HG03066 (cell line): ENCODE data around the gene OR2B6.
"Not testable (repeated sequence)": the region's sequence is repeated elsewhere in the genome, so short reads cannot be mapped to it uniquely, and the experiment has no call there.

Source experiments
- ATAC-seq: cut with Tn5 transposase; IDR thresholded peaks from one replicate; pipeline ENCODE4 v1.9.1; 2021; ENCODE audit warnings: low read depth; ENCODE audit not compliant: unreplicated experiment

The OR2B6 gene

GRCh38 chr6:27956941-27957340 lies at the start of gene OR2B6:
TSS of gene OR2B6 (plus strand) at chr6:27957241. CDS start at chr6:27957241, 0 bp downstream.
- no peak for ATAC-seq

- no peak for ATAC-seq
Observed at GRCh38 chr6:27908017-27908416, 49.0 kb upstream of the OR2B6 start.

- no peak for ATAC-seq
Observed at GRCh38 chr6:27911956-27912446, 45.0 kb upstream of the OR2B6 start, which contains the start of gene OR2B2. TSS of gene OR2B2 (minus strand) at chr6:27912396. CDS start at chr6:27912319, 77 bp downstream.

- ATAC-seq: no peak
Observed at GRCh38 chr6:27922949-27923348, 34.1 kb upstream of the OR2B6 start.

GRCh38 chr6:27924179-27924578 lies 32.9 kb upstream of the OR2B6 start:
- ATAC-seq: no peak

- ATAC-seq: not testable (repeated sequence)
Observed at GRCh38 chr6:27928041-27928440, 29.0 kb upstream of the OR2B6 start.

- ATAC-seq: not testable (repeated sequence)
Observed at GRCh38 chr6:27929930-27930329, 27.1 kb upstream of the OR2B6 start.

- no peak for ATAC-seq
Observed at GRCh38 chr6:27931209-27931608, 25.8 kb upstream of the OR2B6 start.

- no peak for ATAC-seq
Observed at GRCh38 chr6:27940766-27941165, 16.3 kb upstream of the OR2B6 start.

GRCh38 chr6:27943072-27943471 lies 14.0 kb upstream of the OR2B6 start:
- ATAC-seq: not testable (repeated sequence)

- no peak for ATAC-seq
Observed at GRCh38 chr6:27948237-27948636, 8.8 kb upstream of the OR2B6 start.

GRCh38 chr6:27951040-27951439 lies 6.0 kb upstream of the OR2B6 start:
- no peak for ATAC-seq

GRCh38 chr6:27957516-27957915 lies 475 bp downstream of the OR2B6 start:
- no peak for ATAC-seq

GRCh38 chr6:27962506-27962905 lies 5.5 kb downstream of the OR2B6 start:
- no peak for ATAC-seq

- no peak for ATAC-seq
Observed at GRCh38 chr6:27966044-27966443, 9.0 kb downstream of the OR2B6 start.

GRCh38 chr6:27966816-27967426 lies 9.9 kb downstream of the OR2B6 start:
- no peak for ATAC-seq

- no peak for ATAC-seq
Observed at GRCh38 chr6:27970444-27970843, 13.4 kb downstream of the OR2B6 start.

- no peak for ATAC-seq
Observed at GRCh38 chr6:27972750-27973149, 15.7 kb downstream of the OR2B6 start.

- no peak for ATAC-seq
Observed at GRCh38 chr6:27977387-27977786, 20.3 kb downstream of the OR2B6 start.

- ATAC-seq: no peak
Observed at GRCh38 chr6:27978705-27979104, 21.7 kb downstream of the OR2B6 start.

- no peak for ATAC-seq
Observed at GRCh38 chr6:27980111-27980510, 23.1 kb downstream of the OR2B6 start.

- ATAC-seq: no peak
Observed at GRCh38 chr6:27986928-27987725, 30.1 kb downstream of the OR2B6 start.
